ENCODE results near the gene ACSS1. TPM values are rescaled to one million over a fixed set of nuclear protein-coding genes. Genes with fewer than 3 reads are reported as not detected.
A peak's percentile ranks its signal among the peaks of the same experiment; 100 is the strongest.

The ACSS1 gene
- polyA plus RNA-seq, 2 donors: 8.0 to 8.8 TPM

GRCh38 chr20:25054096-25054820 is 3.7 kb downstream of the ACSS1 start:
- no peak overlapping the region for H3K4me3 ChIP-seq (ENCODE audit: low read depth in 1 of 2, low read length in 2 of 2)
- H3K27me3 ChIP-seq (ENCODE audit: control insufficient read depth in 1 of 2, insufficient read depth in 2 of 2, low read length in 2 of 2): no peaks in the 10 kb centered on the region
- H3K36me3 ChIP-seq (ENCODE audit: control insufficient read depth in 2 of 2, insufficient read depth in 2 of 2, low read length in 1 of 2): peaks cover 0 to 5% of the 10 kb centered on the region in 2 donors
- H3K9me3 ChIP-seq (ENCODE audit: control insufficient read depth in 2 of 2, insufficient read depth in 1 of 2, low read depth in 1 of 2, low read length in 1 of 2): no peaks in the 10 kb centered on the region
- WGBS, 2 donors: 75% methylated on average over 3 of the region's 3 CpGs
- H3K4me1 ChIP-seq (ENCODE audit: control insufficient read depth in 2 of 2, insufficient read depth in 2 of 2, low read length in 1 of 2): peaks cover 22 to 33% of the 10 kb centered on the region in 2 donors
- peak overlapping the region; percentile 54 to 70 for H3K27ac ChIP-seq (ENCODE audit: low read depth in 2 of 2, low read length in 1 of 2)

GRCh38 chr20:25053255-25054031 is 4.5 kb downstream of the ACSS1 start:
- H3K27ac ChIP-seq (ENCODE audit: low read depth in 2 of 2, low read length in 1 of 2): peak overlapping the region; percentile 59 to 70
- H3K4me1 ChIP-seq (ENCODE audit: control insufficient read depth in 2 of 2, insufficient read depth in 2 of 2, low read length in 1 of 2): peaks cover 27 to 37% of the 10 kb centered on the region in 2 donors
- H3K36me3 ChIP-seq (ENCODE audit: control insufficient read depth in 2 of 2, insufficient read depth in 2 of 2, low read length in 1 of 2): peaks cover 0 to 5% of the 10 kb centered on the region in 2 donors
- no peaks in the 10 kb centered on the region for H3K27me3 ChIP-seq (ENCODE audit: control insufficient read depth in 1 of 2, insufficient read depth in 2 of 2, low read length in 2 of 2)
- H3K9me3 ChIP-seq (ENCODE audit: control insufficient read depth in 2 of 2, insufficient read depth in 1 of 2, low read depth in 1 of 2, low read length in 1 of 2): no peaks in the 10 kb centered on the region
- WGBS, 2 donors: 46 to 49% methylated on average over 11 of the region's 11 CpGs
- no peak overlapping the region for H3K4me3 ChIP-seq (ENCODE audit: low read depth in 1 of 2, low read length in 2 of 2)

DNA sequence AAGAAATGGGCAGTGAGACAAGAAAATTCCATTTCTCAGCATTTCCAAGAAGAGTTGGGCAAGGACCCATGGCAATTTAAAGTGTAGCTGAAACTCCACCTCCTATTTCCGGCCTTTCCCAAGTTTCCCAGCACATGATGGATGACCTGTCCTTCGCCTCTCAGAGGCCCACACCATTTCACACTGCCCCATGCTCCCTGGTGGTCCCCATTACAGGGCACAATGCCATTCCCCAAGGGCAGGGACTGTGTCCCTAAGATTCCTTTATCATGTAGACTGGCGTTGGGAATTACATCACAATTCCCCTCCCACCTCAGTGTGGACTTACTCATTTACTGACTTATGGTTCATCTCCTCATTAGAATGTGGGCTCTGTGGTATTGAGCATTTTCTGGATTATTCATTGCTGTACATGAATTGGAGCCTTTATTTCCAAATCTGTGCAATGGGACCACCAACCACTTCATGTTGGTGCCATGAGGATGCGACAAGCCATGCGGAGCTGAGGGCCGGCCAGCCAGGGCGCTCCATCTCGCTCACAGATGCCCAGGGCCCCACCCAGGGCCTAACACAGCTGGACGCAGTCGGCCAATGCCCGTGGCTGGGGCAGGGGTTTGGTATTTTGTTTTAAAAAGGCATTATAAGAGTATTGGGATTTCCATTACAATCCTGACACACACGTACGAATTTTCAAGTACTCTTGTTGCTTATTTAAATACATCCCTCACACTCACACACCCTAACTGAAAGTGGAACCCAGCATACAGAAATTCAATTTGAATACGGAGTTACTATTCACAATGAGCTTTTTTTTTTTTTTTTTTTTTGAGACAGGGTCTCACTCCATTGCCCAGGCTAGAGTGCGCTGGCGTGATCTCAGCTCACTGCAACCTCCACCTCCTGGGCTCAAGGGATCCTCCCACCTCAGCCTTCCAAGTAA is 5.4 kb downstream of the ACSS1 start:
- WGBS, 2 donors: 78 to 79% methylated on average over 16 of the region's 16 CpGs
- Histone ChIP-seq H3K27ac (ENCODE audit: low read depth in 2 of 2, low read length in 1 of 2) (peak overlapping the region; percentile 69 to 70), H3K9me3 (ENCODE audit: control insufficient read depth in 2 of 2, insufficient read depth in 1 of 2, low read depth in 1 of 2, low read length in 1 of 2) (no peaks in the 10 kb centered on the region), H3K4me3 (ENCODE audit: low read depth in 1 of 2, low read length in 2 of 2) (no peak overlapping the region), H3K4me1 (ENCODE audit: control insufficient read depth in 2 of 2, insufficient read depth in 2 of 2, low read length in 1 of 2) (peaks cover 30 to 42% of the 10 kb centered on the region in 2 donors), H3K36me3 (ENCODE audit: control insufficient read depth in 2 of 2, insufficient read depth in 2 of 2, low read length in 1 of 2) (peaks cover under 1 to 5% of the 10 kb centered on the region in 2 donors), H3K27me3 (ENCODE audit: control insufficient read depth in 1 of 2, insufficient read depth in 2 of 2, low read length in 2 of 2) (no peaks in the 10 kb centered on the region)

- H3K27me3 ChIP-seq (ENCODE audit: control insufficient read depth in 1 of 2, insufficient read depth in 2 of 2, low read length in 2 of 2): no peaks in the 10 kb centered on the region
- peaks cover 3 to 12% of the 10 kb centered on the region in 2 donors for H3K36me3 ChIP-seq (ENCODE audit: control insufficient read depth in 2 of 2, insufficient read depth in 2 of 2, low read length in 1 of 2)
- 95 to 97% methylated on average over 7 of the region's 7 CpGs for WGBS, 2 donors
- peak overlapping the region in 1 of 2 donors; percentile 43 for H3K27ac ChIP-seq (ENCODE audit: low read depth in 2 of 2, low read length in 1 of 2)
- no peak overlapping the region for H3K4me3 ChIP-seq (ENCODE audit: low read depth in 1 of 2, low read length in 2 of 2)
- H3K9me3 ChIP-seq (ENCODE audit: control insufficient read depth in 2 of 2, insufficient read depth in 1 of 2, low read depth in 1 of 2, low read length in 1 of 2): no peaks in the 10 kb centered on the region
- H3K4me1 ChIP-seq (ENCODE audit: control insufficient read depth in 2 of 2, insufficient read depth in 2 of 2, low read length in 1 of 2): peaks cover 26 to 47% of the 10 kb centered on the region in 2 donors
Measured at GRCh38 chr20:25051386-25052155, 6.4 kb downstream of the ACSS1 start.

GRCh38 chr20:25050501-25051350 is 7.2 kb downstream of the ACSS1 start:
- 91 to 94% methylated on average over 17 of the region's 17 CpGs for WGBS, 2 donors
- Histone ChIP-seq H3K4me3 (ENCODE audit: low read depth in 1 of 2, low read length in 2 of 2) (no peak overlapping the region), H3K9me3 (ENCODE audit: control insufficient read depth in 2 of 2, insufficient read depth in 1 of 2, low read depth in 1 of 2, low read length in 1 of 2) (no peaks in the 10 kb centered on the region), H3K4me1 (ENCODE audit: control insufficient read depth in 2 of 2, insufficient read depth in 2 of 2, low read length in 1 of 2) (peaks cover 22 to 45% of the 10 kb centered on the region in 2 donors), H3K27me3 (ENCODE audit: control insufficient read depth in 1 of 2, insufficient read depth in 2 of 2, low read length in 2 of 2) (no peaks in the 10 kb centered on the region), H3K27ac (ENCODE audit: low read depth in 2 of 2, low read length in 1 of 2) (peak overlapping the region in 1 of 2 donors; percentile 45), H3K36me3 (ENCODE audit: control insufficient read depth in 2 of 2, insufficient read depth in 2 of 2, low read length in 1 of 2) (peaks cover 3 to 16% of the 10 kb centered on the region in 2 donors)

DNA sequence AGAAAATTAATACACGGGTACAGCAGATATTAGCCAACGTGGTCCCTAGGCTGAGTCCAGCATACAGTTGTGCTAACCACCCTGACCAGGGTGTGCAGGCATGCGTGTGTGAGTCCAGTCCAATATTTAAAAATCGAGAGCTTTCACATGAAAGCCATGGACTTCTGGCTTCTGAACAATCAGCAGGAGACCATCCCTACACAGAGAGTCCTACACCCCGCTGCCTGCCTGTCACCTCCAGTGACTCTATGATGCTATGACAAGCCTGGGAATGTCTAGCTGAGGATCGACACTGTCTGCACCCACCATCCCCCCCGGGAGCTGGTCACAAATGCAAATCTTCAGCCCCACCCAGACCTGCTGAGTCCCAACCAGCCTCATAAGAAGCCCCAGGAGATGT is 7.9 kb downstream of the ACSS1 start:
- Histone ChIP-seq H3K36me3 (ENCODE audit: control insufficient read depth in 2 of 2, insufficient read depth in 2 of 2, low read length in 1 of 2) (peaks cover 3 to 19% of the 10 kb centered on the region in 2 donors), H3K27ac (ENCODE audit: low read depth in 2 of 2, low read length in 1 of 2) (peak overlapping the region in 1 of 2 donors; percentile 45), H3K4me3 (ENCODE audit: low read depth in 1 of 2, low read length in 2 of 2) (no peak overlapping the region), H3K4me1 (ENCODE audit: control insufficient read depth in 2 of 2, insufficient read depth in 2 of 2, low read length in 1 of 2) (peaks cover 24 to 47% of the 10 kb centered on the region in 2 donors), H3K9me3 (ENCODE audit: control insufficient read depth in 2 of 2, insufficient read depth in 1 of 2, low read depth in 1 of 2, low read length in 1 of 2) (no peaks in the 10 kb centered on the region), H3K27me3 (ENCODE audit: control insufficient read depth in 1 of 2, insufficient read depth in 2 of 2, low read length in 2 of 2) (no peaks in the 10 kb centered on the region)
- 71 to 72% methylated on average over 7 of the region's 7 CpGs for WGBS, 2 donors

- Histone ChIP-seq H3K4me3 (ENCODE audit: low read depth in 1 of 2, low read length in 2 of 2) (no peak overlapping the region), H3K9me3 (ENCODE audit: control insufficient read depth in 2 of 2, insufficient read depth in 1 of 2, low read depth in 1 of 2, low read length in 1 of 2) (no peaks in the 10 kb centered on the region), H3K27me3 (ENCODE audit: control insufficient read depth in 1 of 2, insufficient read depth in 2 of 2, low read length in 2 of 2) (no peaks in the 10 kb centered on the region), H3K4me1 (ENCODE audit: control insufficient read depth in 2 of 2, insufficient read depth in 2 of 2, low read length in 1 of 2) (peaks cover 24 to 48% of the 10 kb centered on the region in 2 donors), H3K27ac (ENCODE audit: low read depth in 2 of 2, low read length in 1 of 2) (peak overlapping the region; percentile 26 to 61), H3K36me3 (ENCODE audit: control insufficient read depth in 2 of 2, insufficient read depth in 2 of 2, low read length in 1 of 2) (peaks cover 3 to 19% of the 10 kb centered on the region in 2 donors)
- 69 to 75% methylated on average over 16 of the region's 16 CpGs for WGBS, 2 donors
Measured at GRCh38 chr20:25049261-25050060, 8.5 kb downstream of the ACSS1 start.

Data from esophagus (tissue), 2 donors.